ENCODE results near the gene PMS2.
"Not testable (repeated sequence)": the region's sequence is repeated elsewhere in the genome, so short reads cannot be mapped to it uniquely, and the experiment has no call there.

The PMS2 gene

GRCh38 chr7:6008668-6009611, at the start of gene PMS2, which contains the start of gene AIMP2:
TSS of gene PMS2 (minus strand) at chr7:6009049. CDS start at chr7:6009019, 30 bp downstream.
TSS of gene AIMP2 (plus strand) at chr7:6009272. CDS start at chr7:6009364, 92 bp downstream.
- peak; percentile 99 for DNase-seq (ENCODE audit: low read depth, low spot score)

- DNase-seq (ENCODE audit: low read depth, low spot score): peak; percentile 20
Observed at GRCh38 chr7:6057316-6058129, 48.7 kb upstream of the PMS2 start.

GRCh38 chr7:6056616-6057015, 47.8 kb upstream of the PMS2 start:
- DNase-seq (ENCODE audit: low read depth, low spot score): no peak

GRCh38 chr7:6051185-6051584, 42.3 kb upstream of the PMS2 start:
- DNase-seq (ENCODE audit: low read depth, low spot score): not testable (repeated sequence)

GRCh38 chr7:6049780-6050179, 40.9 kb upstream of the PMS2 start:
- DNase-seq (ENCODE audit: low read depth, low spot score): no peak

- no peak for DNase-seq (ENCODE audit: low read depth, low spot score)
Observed at GRCh38 chr7:6035686-6036085, 26.8 kb upstream of the PMS2 start.

- DNase-seq (ENCODE audit: low read depth, low spot score): no peak
Observed at GRCh38 chr7:6035165-6035564, 26.3 kb upstream of the PMS2 start.

- DNase-seq (ENCODE audit: low read depth, low spot score): no peak
Observed at GRCh38 chr7:6032641-6033040, 23.8 kb upstream of the PMS2 start.

- no peak for DNase-seq (ENCODE audit: low read depth, low spot score)
Observed at GRCh38 chr7:6032167-6032566, 23.3 kb upstream of the PMS2 start.

- no peak for DNase-seq (ENCODE audit: low read depth, low spot score)
Observed at GRCh38 chr7:6031567-6031966, 22.7 kb upstream of the PMS2 start.

GRCh38 chr7:6030988-6031387, 22.1 kb upstream of the PMS2 start, which contains the start of gene ANKRD61:
TSS of gene ANKRD61 (plus strand) at chr7:6031376. CDS start at chr7:6031376, 0 bp downstream.
- DNase-seq (ENCODE audit: low read depth, low spot score): no peak

GRCh38 chr7:6028563-6028962, 19.7 kb upstream of the PMS2 start:
- no peak for DNase-seq (ENCODE audit: low read depth, low spot score)

GRCh38 chr7:6027806-6028365, 19.0 kb upstream of the PMS2 start:
- no peak for DNase-seq (ENCODE audit: low read depth, low spot score)

- no peak for DNase-seq (ENCODE audit: low read depth, low spot score)
Observed at GRCh38 chr7:6026820-6027311, 18.0 kb upstream of the PMS2 start.

GRCh38 chr7:6026011-6026819, 17.4 kb upstream of the PMS2 start:
- DNase-seq (ENCODE audit: low read depth, low spot score): peak; percentile 28

- no peak for DNase-seq (ENCODE audit: low read depth, low spot score)
Observed at GRCh38 chr7:6023974-6024435, 15.2 kb upstream of the PMS2 start.

GRCh38 chr7:6022707-6023106, 13.9 kb upstream of the PMS2 start:
- DNase-seq (ENCODE audit: low read depth, low spot score): no peak

- DNase-seq (ENCODE audit: low read depth, low spot score): no peak
Observed at GRCh38 chr7:6020371-6021286, 11.8 kb upstream of the PMS2 start.

- DNase-seq (ENCODE audit: low read depth, low spot score): no peak
Observed at GRCh38 chr7:6016653-6016966, 7.8 kb upstream of the PMS2 start.
